GM18873 (cell line): ENCODE data around the gene FBH1.
"Not testable (repeated sequence)": the region's sequence is repeated elsewhere in the genome, so short reads cannot be mapped to it uniquely, and the experiment has no call there.

Source experiments
- ATAC-seq: cut with Tn5 transposase; IDR thresholded peaks from one replicate; pipeline ENCODE4 v1.9.1; 2021; ENCODE audit warnings: mild to moderate bottlenecking, moderate library complexity, moderate number of reproducible peaks; ENCODE audit not compliant: unreplicated experiment, low FRiP score

Gene FBH1

GRCh38 chr10:5935628-5936027, 45.6 kb downstream of the FBH1 start:
- no peak for ATAC-seq

DNA sequence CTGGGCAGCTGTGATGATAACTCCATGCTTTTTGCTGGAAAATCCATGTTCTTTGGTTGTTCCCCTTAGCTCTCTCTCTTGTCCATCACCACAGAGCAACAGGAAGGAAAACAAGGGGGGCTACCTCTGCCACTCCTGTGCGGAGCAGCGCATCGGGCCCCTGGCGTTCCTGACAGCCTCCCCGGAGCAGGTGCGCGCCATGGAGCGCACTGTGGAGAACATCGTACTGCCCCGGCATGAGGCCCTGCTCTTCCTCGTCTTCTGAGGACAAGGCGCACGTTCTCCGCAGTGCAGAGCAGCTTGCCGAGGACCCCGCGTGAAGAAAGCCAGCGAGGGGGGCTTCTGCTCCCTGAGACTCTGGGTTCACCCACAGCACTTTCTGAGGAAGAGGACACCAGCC, 47.0 kb downstream of the FBH1 start:
- no peak for ATAC-seq

- ATAC-seq, result no peak
Observed at GRCh38 chr10:5938291-5938690, 48.2 kb downstream of the FBH1 start.

DNA sequence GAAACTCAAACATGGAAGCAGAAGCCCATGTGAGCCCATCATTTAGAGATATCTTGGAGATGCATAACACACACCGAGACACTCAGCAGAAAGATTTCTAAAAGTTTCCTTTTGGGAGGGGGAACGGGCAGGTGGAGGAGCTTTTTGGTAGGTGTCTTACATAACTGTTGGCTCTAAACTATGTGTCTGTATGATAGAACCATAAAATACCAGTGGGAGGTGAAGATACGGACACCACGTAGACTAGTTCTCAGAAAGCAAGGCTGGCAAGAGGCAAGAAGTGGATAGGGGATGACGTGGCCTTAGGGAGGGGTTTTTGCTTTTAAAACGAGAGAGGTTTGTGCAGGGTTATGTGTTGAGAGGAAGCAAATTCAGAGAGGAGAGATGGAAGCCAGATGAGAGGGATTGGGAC, 50.8 kb downstream of the FBH1 start:
- no peak for ATAC-seq

- no peak for ATAC-seq
Observed at GRCh38 chr10:5941579-5941978, 51.5 kb downstream of the FBH1 start.

DNA sequence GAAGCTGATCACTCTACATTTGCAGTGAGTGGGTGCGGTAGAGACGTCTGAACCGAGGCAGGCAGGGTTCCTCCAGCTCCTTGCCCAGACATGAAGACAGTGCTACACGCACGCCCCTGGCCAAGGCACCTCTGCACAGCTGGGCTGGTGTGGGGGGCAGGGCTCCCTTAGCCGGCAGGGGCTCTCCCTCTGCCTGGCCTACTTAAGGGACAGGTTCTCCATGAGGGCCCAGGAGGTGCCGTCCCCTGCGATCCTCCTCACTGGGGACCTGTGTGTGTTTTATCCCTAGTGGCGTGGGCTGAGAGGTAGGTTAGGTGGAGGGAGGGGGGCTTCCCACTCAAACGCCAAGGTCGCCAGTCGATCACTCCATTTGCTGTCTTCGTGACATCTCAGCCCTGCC, 52.0 kb downstream of the FBH1 start:
- no peak for ATAC-seq

DNA sequence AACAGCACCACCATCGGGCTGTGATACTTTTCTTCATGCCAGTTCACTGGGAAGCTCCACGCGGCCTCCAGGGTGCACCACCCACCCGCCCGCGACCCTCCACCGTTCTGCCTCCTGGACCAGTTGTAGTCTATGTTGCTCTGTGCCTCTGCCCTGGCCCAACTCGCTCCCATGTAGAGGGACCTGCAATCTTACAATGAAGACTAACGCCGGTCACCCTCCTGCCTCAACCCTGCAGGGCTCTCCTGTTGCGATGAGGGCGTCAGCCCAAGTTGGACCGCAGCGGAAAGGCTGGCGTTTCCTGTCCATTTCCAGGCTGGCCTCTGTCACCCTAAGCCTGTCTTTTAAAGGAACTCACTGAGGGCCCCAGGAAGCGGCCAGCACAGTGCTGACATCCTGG, 52.4 kb downstream of the FBH1 start:
- no peak for ATAC-seq

DNA sequence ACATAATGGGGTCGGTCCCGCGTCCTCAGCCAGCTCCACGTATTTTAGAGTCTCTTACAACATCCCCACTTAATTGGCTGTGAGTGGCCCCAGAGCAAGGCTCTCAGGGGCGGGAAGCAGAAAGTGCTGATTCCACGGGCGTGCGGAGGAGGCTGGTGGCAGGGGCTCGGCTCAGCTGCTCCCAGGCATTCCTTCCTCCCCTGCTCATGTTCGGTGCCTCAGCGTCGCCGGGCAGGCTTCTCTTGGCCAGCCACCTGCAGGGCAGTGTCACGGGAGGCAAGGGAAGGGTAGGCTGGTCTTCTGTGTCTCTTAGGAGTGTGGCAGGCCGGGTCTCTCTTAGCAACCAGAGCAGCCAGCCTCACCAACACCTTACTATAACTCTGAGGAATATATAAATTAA, 53.5 kb downstream of the FBH1 start:
- ATAC-seq, result no peak

- no peak for ATAC-seq
Observed at GRCh38 chr10:5944389-5945189, 54.5 kb downstream of the FBH1 start.

- ATAC-seq, result no peak
Observed at GRCh38 chr10:5945190-5945509, 55.1 kb downstream of the FBH1 start.

- no peak for ATAC-seq
Observed at GRCh38 chr10:5945561-5946418, 55.7 kb downstream of the FBH1 start.

DNA sequence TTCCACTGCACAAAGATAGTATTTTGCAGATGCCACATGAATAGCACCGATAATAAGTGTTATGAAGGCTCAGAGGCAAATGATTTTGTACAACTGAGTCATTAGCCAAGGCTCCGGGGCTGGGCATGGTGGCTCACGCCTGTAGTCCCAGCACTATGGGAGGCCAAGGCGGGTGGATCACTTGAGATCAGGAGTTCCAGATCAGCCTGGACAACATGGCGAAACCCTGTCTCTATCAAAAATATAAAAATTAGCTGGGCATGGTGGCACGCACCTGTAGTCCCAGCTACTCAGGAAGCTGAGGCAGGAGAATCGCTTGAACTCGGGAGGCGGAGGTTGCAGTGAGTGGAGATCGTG, 56.4 kb downstream of the FBH1 start:
- not testable (repeated sequence) for ATAC-seq

- no peak for ATAC-seq
Observed at GRCh38 chr10:5946786-5947185, 56.7 kb downstream of the FBH1 start.

GRCh38 chr10:5947471-5948207, 57.6 kb downstream of the FBH1 start:
- ATAC-seq, result no peak

DNA sequence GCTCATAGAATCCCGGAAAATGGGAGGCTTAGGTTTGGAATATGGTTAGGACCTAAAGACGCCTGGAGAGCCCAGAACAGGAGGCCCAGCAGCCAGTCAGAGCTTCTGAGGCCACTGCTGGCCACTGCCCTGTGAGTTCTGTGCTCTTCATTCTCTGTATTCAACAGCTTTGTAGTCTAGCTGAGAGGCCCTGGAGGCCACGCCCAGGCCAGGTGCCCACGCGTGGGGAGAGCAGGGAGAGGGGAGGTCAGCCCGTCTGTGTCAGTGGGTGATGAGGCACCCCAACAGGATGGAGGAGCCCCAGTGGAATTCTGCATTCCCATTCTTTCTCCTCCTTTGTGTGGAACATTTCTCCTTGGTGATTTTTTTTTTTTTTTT, 58.2 kb downstream of the FBH1 start:
- ATAC-seq, result no peak

- ATAC-seq, result no peak
Observed at GRCh38 chr10:5949009-5949759, 59.1 kb downstream of the FBH1 start.

DNA sequence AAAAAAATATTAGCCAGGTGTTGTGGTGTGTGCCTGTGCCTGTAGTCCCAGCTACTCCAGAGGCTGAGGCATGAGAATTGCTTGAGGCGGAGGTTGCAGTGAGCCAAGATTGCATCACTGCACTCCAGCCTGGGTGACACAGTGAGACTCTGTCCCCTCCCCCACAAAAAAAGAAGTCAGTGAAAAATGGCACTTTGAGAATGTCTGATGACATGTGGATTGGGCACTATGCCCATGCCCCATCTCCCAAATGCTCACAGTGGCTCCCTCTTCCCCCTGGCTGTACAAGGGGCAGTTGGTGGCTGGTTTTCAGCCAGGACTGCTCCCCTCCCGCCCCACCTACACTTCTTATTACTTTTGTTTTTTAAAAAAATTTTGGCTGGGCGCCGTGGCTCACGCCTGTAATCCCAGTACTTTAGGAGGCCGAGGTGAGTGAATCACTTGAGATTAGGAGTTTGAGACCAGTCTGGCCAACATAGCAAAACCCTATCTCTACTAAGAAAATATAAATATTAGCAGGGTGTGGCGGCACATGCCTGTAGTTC, 61.2 kb downstream of the FBH1 start:
- no peak for ATAC-seq

DNA sequence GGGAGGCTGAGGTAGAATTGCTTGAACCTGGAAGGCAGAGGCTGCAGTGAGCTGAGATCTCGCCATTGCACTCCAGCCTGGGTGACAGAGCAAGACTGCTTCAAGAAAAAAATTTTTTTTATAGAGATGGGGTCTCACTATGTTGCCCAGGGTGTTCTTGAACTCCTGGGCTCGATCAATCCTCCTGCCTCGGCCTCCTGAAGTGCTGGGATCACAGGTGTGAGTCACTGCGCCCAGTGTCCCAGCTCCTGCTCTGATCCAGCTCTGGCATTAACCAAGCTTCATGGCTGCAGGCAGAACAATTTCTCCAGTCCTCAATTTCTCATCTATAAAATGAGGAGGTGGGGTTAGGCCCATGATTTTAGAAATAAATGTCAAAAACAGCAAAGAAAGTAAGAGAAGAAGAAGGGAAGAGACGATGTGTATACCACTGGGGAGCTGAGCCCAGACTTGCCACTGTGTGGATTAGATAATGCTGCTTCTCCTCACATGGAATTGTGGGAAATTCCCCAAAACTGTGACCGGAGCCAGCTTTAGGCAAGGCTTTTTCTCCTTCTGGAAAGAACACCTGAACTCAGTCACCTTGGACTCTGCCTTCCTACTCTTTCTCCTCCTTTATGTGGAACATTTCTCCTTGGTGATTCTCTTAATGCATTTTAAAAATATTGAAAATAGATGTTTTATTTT, 61.8 kb downstream of the FBH1 start:
- no peak for ATAC-seq

DNA sequence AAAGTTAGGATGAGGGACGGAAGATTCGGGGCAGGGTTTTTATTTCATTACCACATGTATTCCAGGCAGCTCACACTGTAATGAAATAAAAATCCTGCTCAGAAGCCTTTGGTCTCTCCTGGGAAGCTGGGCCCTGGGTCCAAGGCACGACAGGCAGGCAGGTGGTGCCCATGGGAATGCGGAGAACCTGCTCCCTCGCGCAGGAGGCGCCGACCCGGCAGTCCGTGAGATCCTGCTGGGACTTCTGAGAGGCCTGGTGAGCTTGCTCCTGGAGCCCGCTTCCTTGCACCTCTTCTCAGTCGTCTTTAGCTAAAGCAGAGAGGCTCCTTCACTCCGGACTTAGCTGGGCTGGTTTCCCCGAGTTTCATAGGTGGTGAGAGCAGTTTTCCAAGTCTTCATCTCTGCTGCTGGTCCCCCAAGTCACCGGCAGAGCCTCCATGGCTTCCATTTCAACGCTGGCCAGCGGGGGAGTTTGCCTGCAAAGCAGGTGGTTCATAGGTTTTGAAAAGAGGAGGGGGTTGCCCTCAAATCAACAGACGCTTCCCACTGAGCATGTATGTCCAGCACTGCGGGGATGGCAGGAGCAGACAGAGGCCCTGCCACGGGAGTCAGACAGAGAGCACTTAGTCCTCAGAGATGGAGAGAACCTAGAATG, 62.8 kb downstream of the FBH1 start:
- ATAC-seq, result no peak
